HL-60 (cell line): ENCODE data around the gene TRIM63.

ENCODE experiments used
- CTCF ChIP-seq: IDR thresholded peaks from one replicate; pipeline ENCODE4 v1.5.1; 2011; ENCODE audit warnings: low read length, control low read depth, inconsistent platforms; ENCODE audit not compliant: insufficient read depth
- GABPA ChIP-seq: IDR thresholded peaks from 2 replicates; pipeline ENCODE4 v1.6.1; 2012; ENCODE audit warnings: low read depth
- POLR2AphosphoS5 ChIP-seq: IDR thresholded peaks from 2 replicates; pipeline ENCODE4 v1.6.1; 2012; ENCODE audit warnings: low read depth
- SPI1 ChIP-seq: IDR thresholded peaks from 2 replicates; pipeline ENCODE4 v1.6.1; 2012; ENCODE audit warnings: low read depth, mild to moderate bottlenecking, borderline replicate concordance
- TF ChIP-seq, protein P1 (sequence below): IDR thresholded peaks from 2 replicates; pipeline ENCODE4 v1.6.1; 2012; ENCODE audit warnings: low read depth; ENCODE audit not compliant: insufficient replicate concordance

DNA sequence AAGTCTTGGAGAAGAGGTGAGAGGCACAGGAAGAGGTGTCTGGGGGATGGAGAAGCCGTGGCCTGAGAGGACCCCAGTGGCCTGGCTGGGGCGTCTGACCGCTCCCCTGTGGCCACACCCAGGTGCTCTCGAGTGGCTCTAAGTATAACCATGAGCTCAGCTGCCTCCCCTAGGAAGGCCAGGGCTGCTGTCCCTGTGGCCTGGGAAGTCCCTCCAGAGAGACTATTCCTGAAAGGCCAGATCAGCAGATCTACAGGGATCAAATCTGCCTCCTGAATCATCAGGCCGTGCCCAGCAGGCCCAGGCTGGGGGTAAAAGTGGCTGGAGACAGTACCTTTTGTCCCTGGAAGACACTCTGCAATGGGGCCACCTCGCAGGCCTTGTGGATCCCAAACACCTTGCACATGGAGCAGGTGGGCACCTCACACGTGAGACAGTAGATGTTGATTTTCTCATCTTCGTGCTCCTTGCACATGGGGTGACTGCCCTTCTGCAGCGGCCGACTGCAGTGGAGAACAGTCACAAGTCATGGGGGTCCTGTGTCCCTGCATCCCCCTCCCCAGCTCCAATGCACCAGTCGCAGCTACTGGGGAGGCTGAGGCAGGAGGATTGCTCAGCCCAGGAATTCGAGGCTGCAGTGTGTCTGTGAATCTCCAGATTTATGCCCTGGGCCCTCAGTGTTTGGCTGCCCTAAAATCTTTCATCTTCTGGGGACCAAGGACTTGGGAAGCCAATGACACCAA lies 6.4 kb downstream of the TRIM63 start:
- TF ChIP-seq POLR2AphosphoS5 (no peak), CTCF (no peak), GABPA (no peak), SPI1 (no peak)
- TF ChIP-seq, protein P1, sequence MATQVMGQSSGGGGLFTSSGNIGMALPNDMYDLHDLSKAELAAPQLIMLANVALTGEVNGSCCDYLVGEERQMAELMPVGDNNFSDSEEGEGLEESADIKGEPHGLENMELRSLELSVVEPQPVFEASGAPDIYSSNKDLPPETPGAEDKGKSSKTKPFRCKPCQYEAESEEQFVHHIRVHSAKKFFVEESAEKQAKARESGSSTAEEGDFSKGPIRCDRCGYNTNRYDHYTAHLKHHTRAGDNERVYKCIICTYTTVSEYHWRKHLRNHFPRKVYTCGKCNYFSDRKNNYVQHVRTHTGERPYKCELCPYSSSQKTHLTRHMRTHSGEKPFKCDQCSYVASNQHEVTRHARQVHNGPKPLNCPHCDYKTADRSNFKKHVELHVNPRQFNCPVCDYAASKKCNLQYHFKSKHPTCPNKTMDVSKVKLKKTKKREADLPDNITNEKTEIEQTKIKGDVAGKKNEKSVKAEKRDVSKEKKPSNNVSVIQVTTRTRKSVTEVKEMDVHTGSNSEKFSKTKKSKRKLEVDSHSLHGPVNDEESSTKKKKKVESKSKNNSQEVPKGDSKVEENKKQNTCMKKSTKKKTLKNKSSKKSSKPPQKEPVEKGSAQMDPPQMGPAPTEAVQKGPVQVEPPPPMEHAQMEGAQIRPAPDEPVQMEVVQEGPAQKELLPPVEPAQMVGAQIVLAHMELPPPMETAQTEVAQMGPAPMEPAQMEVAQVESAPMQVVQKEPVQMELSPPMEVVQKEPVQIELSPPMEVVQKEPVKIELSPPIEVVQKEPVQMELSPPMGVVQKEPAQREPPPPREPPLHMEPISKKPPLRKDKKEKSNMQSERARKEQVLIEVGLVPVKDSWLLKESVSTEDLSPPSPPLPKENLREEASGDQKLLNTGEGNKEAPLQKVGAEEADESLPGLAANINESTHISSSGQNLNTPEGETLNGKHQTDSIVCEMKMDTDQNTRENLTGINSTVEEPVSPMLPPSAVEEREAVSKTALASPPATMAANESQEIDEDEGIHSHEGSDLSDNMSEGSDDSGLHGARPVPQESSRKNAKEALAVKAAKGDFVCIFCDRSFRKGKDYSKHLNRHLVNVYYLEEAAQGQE = no peak
